ENCODE results near the gene N4BP2L2. TPM values are rescaled to one million over a fixed set of nuclear protein-coding genes. Genes with fewer than 3 reads are reported as not detected.

Gene N4BP2L2
- total and polyA plus RNA-seq, 9 of the 15 experiments (the other 6 are each of a cell fraction or from before 2014, with no cell fraction given): 33.9 to 76.4 (median 48.7) TPM

GRCh38 chr13:32586080-32586900 lies 47.7 kb upstream of the N4BP2L2 start, which contains the start of gene PDS5B (continued):
- TF ChIP-seq CUX1 (CRISPR knock-in tag; IDR thresholded peaks at IDR 0.05) (no peak), SOX6 (IDR thresholded peaks at IDR 0.05) (peak; percentile 62), HIVEP1 (CRISPR knock-in tag; IDR thresholded peaks at IDR 0.05) (no peak), FOS (IDR thresholded peaks at IDR 0.05; ENCODE audit: extremely low read depth, insufficient read length) (no peak), RCOR1 (IDR thresholded peaks at IDR 0.05; ENCODE audit: borderline replicate concordance in 1 of 2, low read depth in 2 of 2, low read length in 2 of 2) (no peak), TFAP4 (CRISPR knock-in tag; IDR thresholded peaks at IDR 0.05; ENCODE audit: borderline replicate concordance) (peak; percentile 44; the same call in 1 of the 2 replicates), SIN3A (IDR thresholded peaks at IDR 0.05; ENCODE audit: borderline replicate concordance in 2 of 2, control insufficient read depth in 1 of 2, low read depth in 2 of 2, low read length in 2 of 2) (no peak), CREM (IDR thresholded peaks at IDR 0.05; ENCODE audit: low read depth) (peak; percentile 65), SUPT5H (IDR thresholded peaks at IDR 0.05) (peak; percentile 70), RBM17 (IDR thresholded peaks at IDR 0.05; ENCODE audit: borderline replicate concordance, low read depth, low read length) (no peak), ZC3H4 (CRISPR knock-in tag; IDR thresholded peaks at IDR 0.05; ENCODE audit: borderline replicate concordance) (no peak), GABPA (tag; conservative IDR thresholded peaks at IDR 0.05; ENCODE audit: low read depth) (0 out of 2 replicates have a peak, but pooled peaks have one; percentile 20), SNIP1 (IDR thresholded peaks at IDR 0.05; ENCODE audit: low read depth) (no peak), MTA3 (IDR thresholded peaks at IDR 0.05; ENCODE audit: borderline replicate concordance) (peak; percentile 33; the same call in 1 of the 2 replicates), ZNF79 (CRISPR knock-in tag; IDR thresholded peaks at IDR 0.05; ENCODE audit: low read depth) (no peak)
